HG03196 (cell line): Measurements from ENCODE around the gene HMGB1.

Experiments used
- ATAC-seq: cut with Tn5 transposase; IDR thresholded peaks from one replicate; pipeline ENCODE4 v1.9.1; 2021; ENCODE audit not compliant: unreplicated experiment

The HMGB1 gene

GRCh38 chr13:30465593-30466357 lies at the start of gene HMGB1:
TSS of gene HMGB1 (minus strand) at chr13:30465936. CDS start at chr13:30463680, 2,256 bp downstream.
- peak; percentile 85 for ATAC-seq

GRCh38 chr13:30510811-30511371 lies 45.2 kb upstream of the HMGB1 start:
- no peak for ATAC-seq

- no peak for ATAC-seq
Observed at GRCh38 chr13:30510091-30510490, 44.4 kb upstream of the HMGB1 start.

- ATAC-seq = no peak
Observed at GRCh38 chr13:30509254-30510050, 43.7 kb upstream of the HMGB1 start.

- no peak for ATAC-seq
Observed at GRCh38 chr13:30504081-30504480, 38.3 kb upstream of the HMGB1 start.

GRCh38 chr13:30502237-30502636 lies 36.5 kb upstream of the HMGB1 start:
- ATAC-seq = no peak

GRCh38 chr13:30499338-30499737 lies 33.6 kb upstream of the HMGB1 start:
- no peak for ATAC-seq

- no peak for ATAC-seq
Observed at GRCh38 chr13:30496147-30496546, 30.4 kb upstream of the HMGB1 start.

GRCh38 chr13:30495746-30496145 lies 30.0 kb upstream of the HMGB1 start:
- no peak for ATAC-seq

- ATAC-seq = no peak
Observed at GRCh38 chr13:30493658-30494381, 28.1 kb upstream of the HMGB1 start.

- no peak for ATAC-seq
Observed at GRCh38 chr13:30487075-30487470, 21.3 kb upstream of the HMGB1 start.

- ATAC-seq = no peak
Observed at GRCh38 chr13:30486230-30487074, 20.7 kb upstream of the HMGB1 start.

GRCh38 chr13:30481241-30481760 lies 15.6 kb upstream of the HMGB1 start:
- no peak for ATAC-seq

GRCh38 chr13:30480292-30480950 lies 14.7 kb upstream of the HMGB1 start:
- ATAC-seq = no peak

GRCh38 chr13:30479883-30480219 lies 14.1 kb upstream of the HMGB1 start:
- ATAC-seq = no peak

- no peak for ATAC-seq
Observed at GRCh38 chr13:30479154-30479882, 13.6 kb upstream of the HMGB1 start.

GRCh38 chr13:30477346-30478195 lies 11.8 kb upstream of the HMGB1 start:
- ATAC-seq = peak; percentile 81

GRCh38 chr13:30473675-30474074 lies 7.9 kb upstream of the HMGB1 start:
- ATAC-seq = no peak
